Erythroblast (primary cell): Measurements from ENCODE around the gene SMOC1.

ENCODE experiments used
- GATA1 ChIP-seq: IDR thresholded peaks from 2 replicates; pipeline ENCODE4 v1.6.1; 2011; ENCODE audit warnings: low read depth, mild to moderate bottlenecking, control low read depth, low read length, moderate library complexity
- POLR2A ChIP-seq: IDR thresholded peaks from 2 replicates; pipeline ENCODE4 v1.6.1; 2011; ENCODE audit warnings: mild to moderate bottlenecking, low read length

DNA sequence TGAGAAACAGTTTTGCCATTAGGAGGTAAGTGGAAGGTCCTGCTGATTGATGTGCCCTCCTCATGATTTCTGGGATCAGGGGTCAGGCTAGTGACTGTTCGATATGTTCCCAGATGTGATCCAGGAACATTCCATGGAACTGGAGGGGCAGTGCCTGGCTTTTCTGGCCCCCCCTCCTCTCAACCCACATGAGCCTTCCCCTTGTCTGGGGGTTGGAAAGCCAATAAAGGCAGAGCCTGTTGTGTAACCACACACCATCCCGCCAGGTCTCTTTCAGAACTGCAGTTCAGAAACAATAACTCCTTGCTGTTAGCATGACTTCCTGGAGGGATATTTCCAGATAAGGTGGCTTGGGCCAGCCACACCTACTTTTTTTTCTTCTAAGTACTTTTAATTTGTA is 17.8 kb downstream of the SMOC1 start:
- TF ChIP-seq POLR2A = no peak
- no peak for TF ChIP-seq GATA1
